K562 (cell line): ENCODE results near the gene LSM14B. TPM values are rescaled to one million over a fixed set of nuclear protein-coding genes. Genes with fewer than 3 reads are reported as not detected.

Experiments used
- ATAC-seq: fragments of 200-7000 bp; cut with Tn5 transposase; 3 replicates; pipeline ENCODE4 v1.9.1; 2020; ENCODE audit warnings: moderate library complexity
- BruUV-seq: library from RNA; stranded (reverse); fragments of 400-500 nt; replicated peaks from 2 replicates; lab custom pipeline; 2021; lab: Mats Ljungman, UMichigan
- CTCF ChIA-PET: fragments of 300-600 bp; formaldehyde crosslinking; extraction: SDS; loops from one replicate; lab custom pipeline; 2021; ENCODE audit warnings: low intra/inter-chr PET ratio; lab: Yijun Ruan, JAX
- POLR2A ChIA-PET: fragments of 300-600, 350-650 bp; sonication (Branson Sonifier 250); formaldehyde crosslinking; extraction: SDS; loops from one replicate; lab custom pipeline; 2021; ENCODE audit warnings: antibody characterized with exemption, inconsistent platforms; lab: Yijun Ruan, JAX
- DNase-seq, 4 experiments: peaks; one replicate each; pipeline versions ENCODE4 v3.0.0 to v3.0.0-alpha.2; 2011 to 2018; ENCODE audit warnings: low spot score in 3 of 4, mixed read lengths in 3 of 4; ENCODE audit errors: extremely low read depth in 1 of 4
- FAIRE-seq: peaks from 2 replicates; lab custom pipeline; 2011; peaks lifted over from hg19 to GRCh38; lab: Jason Lieb, UNC
- H2AFZ ChIP-seq: 2 replicates; pipeline ENCODE4 v1.6.0; 2011; ENCODE audit warnings: low read depth, low read length, control low read depth, inconsistent platforms
- H3K27ac ChIP-seq: fragments of 200-600 bp; 3 replicates; pipeline ENCODE4 v1.8.0; 2011; ENCODE audit warnings: low read depth, mild to moderate bottlenecking, control low read depth, inconsistent platforms, low read length, moderate library complexity, mixed read lengths; ENCODE audit errors: extremely low read depth
- H3K27me3 ChIP-seq, 2 experiments: fragments of 300-600 bp in 1 of 2; 2 replicates in 1 of 2; 3 replicates in 1 of 2; pipeline versions ENCODE4 v1.6.0 to v1.8.0; 2011; ENCODE audit warnings: inconsistent platforms in 2 of 2, low read length in 2 of 2, mild to moderate bottlenecking in 1 of 2, mixed read lengths in 1 of 2, moderate library complexity in 1 of 2; ENCODE audit not compliant: control insufficient read depth in 2 of 2, insufficient read depth in 2 of 2
- H3K36me3 ChIP-seq: fragments of 300-600 bp; 3 replicates; pipeline ENCODE4 v1.8.0; 2011; ENCODE audit warnings: mild to moderate bottlenecking, low read length, inconsistent platforms; ENCODE audit not compliant: control insufficient read depth, insufficient read depth
- H3K4me1 ChIP-seq, 2 experiments: fragments of 200-600 bp in 1 of 2; replicated peaks in 1 of 2; 2 replicates in 1 of 2; 3 replicates in 1 of 2; pipeline versions ENCODE4 v1.5.1 to v1.8.0; 2011; ENCODE audit warnings: inconsistent platforms in 2 of 2, low read length in 2 of 2, mild to moderate bottlenecking in 1 of 2, mixed read lengths in 1 of 2, moderate library complexity in 1 of 2; ENCODE audit not compliant: control insufficient read depth in 2 of 2, insufficient read depth in 2 of 2
- H3K4me2 ChIP-seq: 2 replicates; pipeline ENCODE4 v1.6.1; 2011; ENCODE audit warnings: low read length, control low read depth, inconsistent platforms, mixed read lengths; ENCODE audit not compliant: insufficient read depth
- H3K4me3 ChIP-seq: fragments of 200-600 bp; sonication (generic), shearing (Covaris generic); 2 replicates; pipeline ENCODE4 v1.5.1; 2016; ENCODE audit warnings: control low read depth, inconsistent platforms
- H3K79me2 ChIP-seq: fragments of 200-600 bp; 3 replicates; pipeline ENCODE4 v1.8.0; 2011; ENCODE audit warnings: low read length, inconsistent platforms; ENCODE audit not compliant: control insufficient read depth, insufficient read depth
- H3K9ac ChIP-seq, 2 experiments: 2 replicates each; pipeline versions ENCODE4 v1.6.0 to v1.6.1; 2011; ENCODE audit warnings: low read depth in 2 of 2, low read length in 2 of 2, control low read depth in 1 of 2, inconsistent platforms in 1 of 2, mild to moderate bottlenecking in 1 of 2, mixed read lengths in 1 of 2; ENCODE audit not compliant: insufficient read depth in 1 of 2
- H3K9me1 ChIP-seq: one replicate; pipeline ENCODE4 v1.6.0; 2011; ENCODE audit warnings: inconsistent platforms, mild to moderate bottlenecking, low read length, moderate library complexity; ENCODE audit not compliant: control insufficient read depth, insufficient read depth
- H3K9me3 ChIP-seq: replicated peaks from 2 replicates; pipeline ENCODE4 v1.5.1; 2011; ENCODE audit warnings: low read depth, low read length, inconsistent platforms; ENCODE audit not compliant: control insufficient read depth, insufficient read depth
- H4K20me1 ChIP-seq: replicated peaks from 2 replicates; pipeline ENCODE4 v1.6.1; 2011; ENCODE audit warnings: low read length, inconsistent platforms, mixed read lengths; ENCODE audit not compliant: control insufficient read depth, insufficient read depth
- ESRRA ChIP-seq: fragments of 450-650 bp; IDR thresholded peaks from 2 replicates; pipeline ENCODE4 v1.6.1; 2014; ENCODE audit warnings: low read depth, mild to moderate bottlenecking, moderate library complexity, borderline replicate concordance
- ESRRB ChIP-seq: fragments of 250-450 bp; sonication (Bioruptor Pico); IDR thresholded peaks from 2 replicates; pipeline ENCODE4 v1.5.0; 2020; ENCODE audit warnings: mild to moderate bottlenecking, moderate library complexity, borderline replicate concordance
- FOXP1 ChIP-seq: sonication (generic); formaldehyde crosslinking; IDR thresholded peaks from 2 replicates; pipeline ENCODE4 v1.8.0; 2022; ENCODE audit warnings: mild to moderate bottlenecking, missing genetic modification reagents
- ILF3 ChIP-seq: fragments of 450-650 bp; IDR thresholded peaks from 2 replicates; pipeline ENCODE4 v1.6.1; 2018; ENCODE audit warnings: antibody characterized with exemption, mild to moderate bottlenecking, moderate library complexity, borderline replicate concordance
- KHSRP ChIP-seq: fragments of 450-650 bp; IDR thresholded peaks from 2 replicates; pipeline ENCODE4 v1.6.1; 2017
- PPARD ChIP-seq: fragments of 250-450 bp; sonication (Bioruptor Pico); IDR thresholded peaks from 2 replicates; pipeline ENCODE4 v1.8.0; 2022; ENCODE audit warnings: inconsistent platforms, mild to moderate bottlenecking, moderate library complexity
- RNF219 ChIP-seq: fragments of 250-450 bp; sonication (Bioruptor Pico); IDR thresholded peaks from 2 replicates; pipeline ENCODE4 v1.5.0; 2022; ENCODE audit warnings: mild to moderate bottlenecking
- RREB1 ChIP-seq: fragments of 250-450 bp; sonication (Bioruptor Pico); IDR thresholded peaks from 2 replicates; pipeline ENCODE4 v1.4.0; 2020
- SMARCC2 ChIP-seq: fragments of 450-650 bp; IDR thresholded peaks from 2 replicates; pipeline ENCODE4 v1.6.1; 2017; ENCODE audit warnings: antibody characterized with exemption, moderate library complexity, mild to moderate bottlenecking, low read depth
- SRSF1 ChIP-seq: fragments of 200-400 bp; formaldehyde crosslinking; IDR thresholded peaks from 2 replicates; pipeline ENCODE4 v1.6.1; 2017; ENCODE audit warnings: mild to moderate bottlenecking, low read depth, low read length, moderate library complexity
- TCF7L2 ChIP-seq: fragments of 150-350 bp; IDR thresholded peaks from 2 replicates; pipeline ENCODE4 v1.6.1; 2016; ENCODE audit warnings: low read depth, mild to moderate bottlenecking, low read length, moderate library complexity
- ZNF239 ChIP-seq: fragments of 250-450 bp; sonication (Bioruptor Pico); IDR thresholded peaks from 2 replicates; pipeline ENCODE4 v1.4.0; 2020; ENCODE audit warnings: mild to moderate bottlenecking
- WGBS: fragments of 100-300 bp; shearing (Covaris generic); methylation state at CpG from one replicate; pipeline ENCODE4 v1.1.6; 2016; ENCODE audit warnings: low coverage, mixed read lengths; ENCODE audit not compliant: insufficient coverage; ENCODE audit errors: missing lambda C conversion rate; 5-methylcytosine and 5-hydroxymethylcytosine counted together
- in situ Hi-C: fragments of 300-500 bp; cut with MboI; formaldehyde crosslinking; loops from 4 replicates; pipeline ENCODE4 v1.15.0; 2018; ENCODE audit warnings: inconsistent platforms, mixed read lengths
- intact Hi-C: fragments of 100-400 bp; cut with micrococcal nuclease; formaldehyde crosslinking; loops from 2 replicates; pipeline ENCODE4 v1.14.2; 2022
- polyA plus RNA-seq, 8 experiments: library from polyadenylated mRNA; depleted of rRNA in 4 of 8; stranded (reverse) in 5 of 8; unstranded in 3 of 8; fragments of >200 nt; fragmentation: Nextera tagmentation in 2 of 8; fragmentation: Illumina TruSeq in 1 of 8; extraction: Ambion mirVana in 2 of 8; extraction: Trizol in 1 of 8; gene quantifications; 2 replicates each; pipeline versions ENCODE4 v1.2.1 to v1.2.3, GENCODE V29; 2011 to 2014; ENCODE audit warnings: inconsistent platforms in 1 of 8, missing spikeins in 1 of 8
- total RNA-seq, 7 experiments: library from RNA; depleted of rRNA in 6 of 7; stranded (reverse); fragments of >200 nt in 6 of 7; fragmentation: Illumina TruSeq in 2 of 7; extraction: Trizol in 2 of 7; gene quantifications; 2 replicates each; pipeline versions ENCODE4 v1.2.1 to v1.2.3, GENCODE V29; 2011 to 2021; ENCODE audit warnings: low replicate concordance in 1 of 7
- TF ChIP-seq, protein P1 (sequence below): sonication (generic); formaldehyde crosslinking; IDR thresholded peaks from 2 replicates; pipeline ENCODE4 v1.8.0; 2022; ENCODE audit warnings: missing genetic modification reagents, mild to moderate bottlenecking, borderline replicate concordance
- TF ChIP-seq, protein P2 (sequence below): fragments of 450-650 bp; formaldehyde crosslinking; IDR thresholded peaks from 2 replicates; pipeline ENCODE4 v1.4.0; 2022; ENCODE audit warnings: mild to moderate bottlenecking, moderate library complexity

The LSM14B gene
- total and polyA plus RNA-seq, 9 of the 15 experiments (the other 6 are each of a cell fraction or from before 2014, with no cell fraction given): 0.66 to 36.0 (median 20.2) TPM

DNA sequence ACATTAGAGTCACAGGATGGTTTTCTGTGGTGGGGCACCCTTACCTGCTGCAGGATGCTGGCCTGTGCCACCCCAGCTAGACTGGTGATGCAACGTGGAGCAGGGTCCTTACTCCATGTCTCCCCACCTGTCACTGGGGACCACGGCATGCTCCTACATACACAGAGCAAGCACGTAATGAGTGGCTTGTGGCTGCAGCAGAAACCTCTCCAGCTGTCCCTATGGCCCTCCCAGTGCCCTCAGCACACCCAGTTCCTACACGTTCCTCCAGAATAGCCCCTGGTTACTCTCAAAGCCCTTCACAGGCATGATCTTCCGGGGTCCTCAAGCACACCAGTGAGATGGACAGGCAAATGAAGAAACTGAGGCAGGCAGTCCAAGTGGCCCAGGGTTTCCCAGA lies 3.2 kb upstream of the LSM14B start:
- no peaks in the 10 kb centered on the region for H3K9me1 ChIP-seq
- CTCF ChIA-PET: no interaction called here
- in situ Hi-C loops (no loop called here), intact Hi-C loops (no loop called here)
- H2AFZ ChIP-seq: no peak overlapping the region
- H3K79me2 ChIP-seq: peaks cover 18% of the 10 kb centered on the region
- H3K36me3 ChIP-seq: peaks cover 9% of the 10 kb centered on the region; the same call in 2 of the 3 replicates
- ATAC-seq (no peak), FAIRE-seq (no peak), DNase-seq (no peak)
- H3K4me3 ChIP-seq: no peak overlapping the region
- 19% methylated on average over 5 of the region's 5 CpGs for whole genome bisulfite sequencing
- POLR2A ChIA-PET: interaction anchor here (1.8 kb wide), 1 partner anchor 53 kb away, joined by 4 read pairs; no protein-coding TSS in a partner anchor
- no TSS peak for BruUV-seq
- H3K27me3 ChIP-seq: peaks cover 12 to 36% of the 10 kb centered on the region in 2 experiments
- H3K9me3 ChIP-seq: no peaks in the 10 kb centered on the region
- H4K20me1 ChIP-seq: peaks cover 12% of the 10 kb centered on the region
- no peak overlapping the region for H3K4me2 ChIP-seq
- H3K27ac ChIP-seq: no peak overlapping the region
- H3K9ac ChIP-seq: no peak overlapping the region
- peaks cover 13 to 51% of the 10 kb centered on the region in 2 experiments; a peak in 4 of 5 replicates for H3K4me1 ChIP-seq
- TF ChIP-seq ESRRA (no peak), FOXP1 (CRISPR knock-in tag) (no peak), RREB1 (CRISPR knock-in tag) (no peak), PPARD (CRISPR knock-in tag) (no peak), ZNF239 (CRISPR knock-in tag) (no peak), RNF219 (no peak), ILF3 (no peak), TCF7L2 (no peak), ESRRB (no peak), KHSRP (no peak), SMARCC2 (no peak), SRSF1 (no peak)
- TF ChIP-seq, protein P1, sequence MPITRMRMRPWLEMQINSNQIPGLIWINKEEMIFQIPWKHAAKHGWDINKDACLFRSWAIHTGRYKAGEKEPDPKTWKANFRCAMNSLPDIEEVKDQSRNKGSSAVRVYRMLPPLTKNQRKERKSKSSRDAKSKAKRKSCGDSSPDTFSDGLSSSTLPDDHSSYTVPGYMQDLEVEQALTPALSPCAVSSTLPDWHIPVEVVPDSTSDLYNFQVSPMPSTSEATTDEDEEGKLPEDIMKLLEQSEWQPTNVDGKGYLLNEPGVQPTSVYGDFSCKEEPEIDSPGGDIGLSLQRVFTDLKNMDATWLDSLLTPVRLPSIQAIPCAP: no peak
- TF ChIP-seq, protein P2, sequence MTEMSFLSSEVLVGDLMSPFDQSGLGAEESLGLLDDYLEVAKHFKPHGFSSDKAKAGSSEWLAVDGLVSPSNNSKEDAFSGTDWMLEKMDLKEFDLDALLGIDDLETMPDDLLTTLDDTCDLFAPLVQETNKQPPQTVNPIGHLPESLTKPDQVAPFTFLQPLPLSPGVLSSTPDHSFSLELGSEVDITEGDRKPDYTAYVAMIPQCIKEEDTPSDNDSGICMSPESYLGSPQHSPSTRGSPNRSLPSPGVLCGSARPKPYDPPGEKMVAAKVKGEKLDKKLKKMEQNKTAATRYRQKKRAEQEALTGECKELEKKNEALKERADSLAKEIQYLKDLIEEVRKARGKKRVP: no peak
